Thyroid gland (tissue), 4 donors: ENCODE data around the gene USP6NL.

Experiments
- POLR2A ChIP-seq, 2 donors: fragments of 450-650 bp; IDR thresholded peaks; one replicate each; pipeline ENCODE4 v1.6.1; 2017; ENCODE audit warnings: antibody characterized with exemption in 2 of 2, mild to moderate bottlenecking in 2 of 2, moderate library complexity in 1 of 2
- TF ChIP-seq, protein P1 (sequence below), 6 experiments: fragments of 200-600 bp in 3 of 6; fragments of 450-650 bp in 3 of 6; sonication (generic) in 3 of 6; IDR thresholded peaks; one replicate each; pipeline ENCODE4 v1.5.1; 2016 to 2019; ENCODE audit warnings: antibody characterized with exemption in 6 of 6, mild to moderate bottlenecking in 2 of 6, inconsistent platforms in 1 of 6, moderate library complexity in 1 of 6

GRCh38 chr10:11425296-11425610 lies 186.2 kb downstream of the USP6NL start:
- TF ChIP-seq, protein P1, sequence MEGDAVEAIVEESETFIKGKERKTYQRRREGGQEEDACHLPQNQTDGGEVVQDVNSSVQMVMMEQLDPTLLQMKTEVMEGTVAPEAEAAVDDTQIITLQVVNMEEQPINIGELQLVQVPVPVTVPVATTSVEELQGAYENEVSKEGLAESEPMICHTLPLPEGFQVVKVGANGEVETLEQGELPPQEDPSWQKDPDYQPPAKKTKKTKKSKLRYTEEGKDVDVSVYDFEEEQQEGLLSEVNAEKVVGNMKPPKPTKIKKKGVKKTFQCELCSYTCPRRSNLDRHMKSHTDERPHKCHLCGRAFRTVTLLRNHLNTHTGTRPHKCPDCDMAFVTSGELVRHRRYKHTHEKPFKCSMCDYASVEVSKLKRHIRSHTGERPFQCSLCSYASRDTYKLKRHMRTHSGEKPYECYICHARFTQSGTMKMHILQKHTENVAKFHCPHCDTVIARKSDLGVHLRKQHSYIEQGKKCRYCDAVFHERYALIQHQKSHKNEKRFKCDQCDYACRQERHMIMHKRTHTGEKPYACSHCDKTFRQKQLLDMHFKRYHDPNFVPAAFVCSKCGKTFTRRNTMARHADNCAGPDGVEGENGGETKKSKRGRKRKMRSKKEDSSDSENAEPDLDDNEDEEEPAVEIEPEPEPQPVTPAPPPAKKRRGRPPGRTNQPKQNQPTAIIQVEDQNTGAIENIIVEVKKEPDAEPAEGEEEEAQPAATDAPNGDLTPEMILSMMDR (IDR thresholded peaks at IDR 0.05): no peak
- TF ChIP-seq POLR2A (IDR thresholded peaks at IDR 0.05): no peak
